Measurements from ENCODE around the gene SHLD3. TPM values are rescaled to one million over a fixed set of nuclear protein-coding genes. Genes with fewer than 3 reads are reported as not detected.
"Not testable (repeated sequence)": the region's sequence is repeated elsewhere in the genome, so short reads cannot be mapped to it uniquely, and the experiment has no call there.

The SHLD3 gene
- total and polyA plus RNA-seq, 8 donors = 3.1 to 5.0 (median 4.3) TPM

DNA sequence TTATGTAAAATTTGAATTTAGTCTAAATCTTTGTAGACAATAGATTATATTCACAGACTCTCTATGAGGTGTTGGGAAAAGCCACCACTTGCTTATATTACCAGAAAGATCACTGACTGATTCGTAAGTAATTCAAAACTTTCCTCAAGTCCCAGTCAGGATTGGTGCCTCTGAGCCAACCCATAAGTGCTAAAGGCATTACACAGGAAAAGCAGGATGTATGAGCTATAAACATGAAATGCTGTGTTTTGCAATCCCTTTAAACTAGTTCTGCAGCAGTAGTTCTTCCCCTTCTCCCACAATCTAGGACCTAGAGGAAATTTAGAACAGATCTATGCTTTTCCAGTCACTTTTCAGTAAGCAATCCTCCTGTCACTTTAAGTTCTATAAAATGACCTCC, 48.0 kb downstream of the SHLD3 start:
- Histone ChIP-seq H3K4me1 (no peaks in the 10 kb centered on the region), H3K36me3 (peaks cover 0 to 53% of the 10 kb centered on the region in 2 donors), H3K27me3 (no peaks in the 10 kb centered on the region), H3K27ac (peak overlapping the region in 1 of 2 donors; percentile 23), H3K9me3 (no peaks in the 10 kb centered on the region), H3K4me3 (no peak overlapping the region)
- TF ChIP-seq, protein P1, sequence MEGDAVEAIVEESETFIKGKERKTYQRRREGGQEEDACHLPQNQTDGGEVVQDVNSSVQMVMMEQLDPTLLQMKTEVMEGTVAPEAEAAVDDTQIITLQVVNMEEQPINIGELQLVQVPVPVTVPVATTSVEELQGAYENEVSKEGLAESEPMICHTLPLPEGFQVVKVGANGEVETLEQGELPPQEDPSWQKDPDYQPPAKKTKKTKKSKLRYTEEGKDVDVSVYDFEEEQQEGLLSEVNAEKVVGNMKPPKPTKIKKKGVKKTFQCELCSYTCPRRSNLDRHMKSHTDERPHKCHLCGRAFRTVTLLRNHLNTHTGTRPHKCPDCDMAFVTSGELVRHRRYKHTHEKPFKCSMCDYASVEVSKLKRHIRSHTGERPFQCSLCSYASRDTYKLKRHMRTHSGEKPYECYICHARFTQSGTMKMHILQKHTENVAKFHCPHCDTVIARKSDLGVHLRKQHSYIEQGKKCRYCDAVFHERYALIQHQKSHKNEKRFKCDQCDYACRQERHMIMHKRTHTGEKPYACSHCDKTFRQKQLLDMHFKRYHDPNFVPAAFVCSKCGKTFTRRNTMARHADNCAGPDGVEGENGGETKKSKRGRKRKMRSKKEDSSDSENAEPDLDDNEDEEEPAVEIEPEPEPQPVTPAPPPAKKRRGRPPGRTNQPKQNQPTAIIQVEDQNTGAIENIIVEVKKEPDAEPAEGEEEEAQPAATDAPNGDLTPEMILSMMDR (IDR thresholded peaks at IDR 0.05) = no peak
- ATAC-seq = no peak
- intact Hi-C loops (cut with DNase I) = no loop called here
- peak in 1 of 4 donors; percentile 6 for DNase-seq

DNA sequence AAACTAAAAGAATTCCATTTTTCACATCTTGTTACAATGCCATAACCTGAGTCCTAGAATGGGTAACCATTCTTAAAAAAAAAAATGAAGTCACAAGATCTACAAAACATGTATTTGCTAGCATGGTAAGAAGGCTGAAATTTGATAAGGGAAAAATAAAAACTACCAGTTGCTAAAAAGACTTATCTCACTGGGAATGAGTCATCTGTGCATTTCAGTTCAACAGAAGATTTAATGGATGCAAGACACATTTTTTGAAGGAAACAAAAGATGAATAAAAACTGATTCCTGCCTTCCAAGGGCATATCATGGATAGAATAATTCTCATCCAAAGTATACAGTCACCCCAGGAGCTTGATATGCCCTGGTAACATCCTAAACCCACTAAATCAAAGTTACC, 49.9 kb downstream of the SHLD3 start:
- TF ChIP-seq, protein P1 (IDR thresholded peaks at IDR 0.05) = no peak
- H3K36me3 ChIP-seq = peaks cover 0 to 47% of the 10 kb centered on the region in 2 donors
- no peaks in the 10 kb centered on the region for H3K9me3 ChIP-seq
- intact Hi-C loops (cut with DNase I) = no loop called here
- no peak for ATAC-seq
- H3K27me3 ChIP-seq = no peaks in the 10 kb centered on the region
- H3K4me1 ChIP-seq = no peaks in the 10 kb centered on the region
- H3K4me3 ChIP-seq = no peak overlapping the region
- DNase-seq = no peak
- no peak overlapping the region for H3K27ac ChIP-seq

DNA sequence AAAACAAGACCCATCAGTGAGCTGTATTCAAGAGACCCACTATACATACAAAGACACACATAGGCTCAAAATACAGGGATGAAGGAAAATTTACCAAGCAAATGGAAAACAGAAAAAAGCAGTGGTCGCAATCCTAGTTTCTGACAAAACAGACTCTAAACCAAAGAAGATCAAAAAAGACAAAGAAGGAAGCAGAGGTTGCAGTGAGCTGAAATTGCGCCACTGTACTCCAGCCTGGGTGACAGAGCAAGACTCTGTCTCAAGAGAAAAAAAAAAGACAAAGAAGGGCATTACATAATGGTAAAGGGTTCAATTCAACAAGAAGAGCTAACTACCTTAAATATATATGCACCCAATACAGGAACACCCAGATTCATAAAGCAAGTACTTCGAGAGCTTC, 51.2 kb downstream of the SHLD3 start:
- ATAC-seq; intact Hi-C loops (cut with DNase I): not testable (repeated sequence)
- peaks cover 0 to 47% of the 10 kb centered on the region in 2 donors for H3K36me3 ChIP-seq

More for the DNA sequence above, 51.2 kb downstream of the SHLD3 start:
- H3K4me1 ChIP-seq, H3K4me3 ChIP-seq, H3K9me3 ChIP-seq, H3K27me3 ChIP-seq: not testable (repeated sequence)
- H3K27ac ChIP-seq = peak overlapping the region in 1 of 2 donors; percentile 66
- DNase-seq = peak in 1 of 4 donors; percentile 35

Other genes with a start within 250 kb of the SHLD3 start
- 1 to 10 TPM; 5.8 to 6.3 TPM for gene ADAMTS6, start 143.1 kb upstream of the SHLD3 start, total RNA-seq
- 10 to 100 TPM; 10.3 to 27.2 (median 14.9) TPM for gene ADAMTS6, start 143.1 kb upstream of the SHLD3 start, polyA plus RNA-seq (ENCODE audit: insufficient read length in 6 of 6)
- gene CENPK, start 61.9 kb upstream of the SHLD3 start, total RNA-seq = 10 to 100 TPM in 1 of 2 donors, 1 to 10 TPM in 1; 8.3 to 11.3 TPM
- 10 to 100 TPM; 42.1 to 68.2 (median 55.9) TPM for gene CENPK, start 61.9 kb upstream of the SHLD3 start, polyA plus RNA-seq (ENCODE audit: insufficient read length in 6 of 6)
- 10 to 100 TPM; 29.4 to 31.0 TPM for gene PPWD1, start 61.7 kb upstream of the SHLD3 start, total RNA-seq
- 100 to 1,000 TPM; 100 to 127 (median 116) TPM for gene PPWD1, start 61.7 kb upstream of the SHLD3 start, polyA plus RNA-seq (ENCODE audit: insufficient read length in 6 of 6)
- 10 to 100 TPM; 13.6 to 18.4 TPM for gene TRIM23, start 694 bp upstream of the SHLD3 start, total RNA-seq
- gene TRIM23, start 694 bp upstream of the SHLD3 start, polyA plus RNA-seq (ENCODE audit: insufficient read length in 6 of 6) = 10 to 100 TPM; 22.9 to 32.9 (median 27.2) TPM
- 10 to 100 TPM; 18.4 to 20.2 TPM for gene TRAPPC13, start within 50 bp of the SHLD3 start, total RNA-seq
- 10 to 100 TPM; 30.5 to 36.7 (median 35.3) TPM for gene TRAPPC13, start within 50 bp of the SHLD3 start, polyA plus RNA-seq (ENCODE audit: insufficient read length in 6 of 6)
- gene SGTB, start 97.1 kb downstream of the SHLD3 start, total RNA-seq = 10 to 100 TPM; 12.7 to 22.6 TPM
- 10 to 100 TPM in 1 of 6 donors, 1 to 10 TPM in 5; 7.7 to 10.6 (median 8.5) TPM for gene SGTB, start 97.1 kb downstream of the SHLD3 start, polyA plus RNA-seq (ENCODE audit: insufficient read length in 6 of 6)
- 10 to 100 TPM; 18.0 to 29.1 TPM for gene NLN, start 97.2 kb downstream of the SHLD3 start, total RNA-seq
- gene NLN, start 97.2 kb downstream of the SHLD3 start, polyA plus RNA-seq (ENCODE audit: insufficient read length in 6 of 6) = 10 to 100 TPM; 19.5 to 25.0 (median 22.3) TPM